GM12873 (cell line): Measurements from ENCODE around the gene RNF224.

Source experiments
- TF ChIP-seq, protein P1 (sequence below): IDR thresholded peaks from 2 replicates; pipeline ENCODE4 v1.5.1; 2012; ENCODE audit warnings: low read depth, mild to moderate bottlenecking, moderate library complexity, low read length, control low read depth; ENCODE audit not compliant: insufficient read depth; ENCODE audit errors: missing control alignments

Gene RNF224

GRCh38 chr9:137265496-137266161 lies 38.3 kb downstream of the RNF224 start:
- TF ChIP-seq, protein P1, sequence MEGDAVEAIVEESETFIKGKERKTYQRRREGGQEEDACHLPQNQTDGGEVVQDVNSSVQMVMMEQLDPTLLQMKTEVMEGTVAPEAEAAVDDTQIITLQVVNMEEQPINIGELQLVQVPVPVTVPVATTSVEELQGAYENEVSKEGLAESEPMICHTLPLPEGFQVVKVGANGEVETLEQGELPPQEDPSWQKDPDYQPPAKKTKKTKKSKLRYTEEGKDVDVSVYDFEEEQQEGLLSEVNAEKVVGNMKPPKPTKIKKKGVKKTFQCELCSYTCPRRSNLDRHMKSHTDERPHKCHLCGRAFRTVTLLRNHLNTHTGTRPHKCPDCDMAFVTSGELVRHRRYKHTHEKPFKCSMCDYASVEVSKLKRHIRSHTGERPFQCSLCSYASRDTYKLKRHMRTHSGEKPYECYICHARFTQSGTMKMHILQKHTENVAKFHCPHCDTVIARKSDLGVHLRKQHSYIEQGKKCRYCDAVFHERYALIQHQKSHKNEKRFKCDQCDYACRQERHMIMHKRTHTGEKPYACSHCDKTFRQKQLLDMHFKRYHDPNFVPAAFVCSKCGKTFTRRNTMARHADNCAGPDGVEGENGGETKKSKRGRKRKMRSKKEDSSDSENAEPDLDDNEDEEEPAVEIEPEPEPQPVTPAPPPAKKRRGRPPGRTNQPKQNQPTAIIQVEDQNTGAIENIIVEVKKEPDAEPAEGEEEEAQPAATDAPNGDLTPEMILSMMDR, result no peak

GRCh38 chr9:137266162-137266527 lies 38.8 kb downstream of the RNF224 start:
- TF ChIP-seq, protein P1, result no peak

DNA sequence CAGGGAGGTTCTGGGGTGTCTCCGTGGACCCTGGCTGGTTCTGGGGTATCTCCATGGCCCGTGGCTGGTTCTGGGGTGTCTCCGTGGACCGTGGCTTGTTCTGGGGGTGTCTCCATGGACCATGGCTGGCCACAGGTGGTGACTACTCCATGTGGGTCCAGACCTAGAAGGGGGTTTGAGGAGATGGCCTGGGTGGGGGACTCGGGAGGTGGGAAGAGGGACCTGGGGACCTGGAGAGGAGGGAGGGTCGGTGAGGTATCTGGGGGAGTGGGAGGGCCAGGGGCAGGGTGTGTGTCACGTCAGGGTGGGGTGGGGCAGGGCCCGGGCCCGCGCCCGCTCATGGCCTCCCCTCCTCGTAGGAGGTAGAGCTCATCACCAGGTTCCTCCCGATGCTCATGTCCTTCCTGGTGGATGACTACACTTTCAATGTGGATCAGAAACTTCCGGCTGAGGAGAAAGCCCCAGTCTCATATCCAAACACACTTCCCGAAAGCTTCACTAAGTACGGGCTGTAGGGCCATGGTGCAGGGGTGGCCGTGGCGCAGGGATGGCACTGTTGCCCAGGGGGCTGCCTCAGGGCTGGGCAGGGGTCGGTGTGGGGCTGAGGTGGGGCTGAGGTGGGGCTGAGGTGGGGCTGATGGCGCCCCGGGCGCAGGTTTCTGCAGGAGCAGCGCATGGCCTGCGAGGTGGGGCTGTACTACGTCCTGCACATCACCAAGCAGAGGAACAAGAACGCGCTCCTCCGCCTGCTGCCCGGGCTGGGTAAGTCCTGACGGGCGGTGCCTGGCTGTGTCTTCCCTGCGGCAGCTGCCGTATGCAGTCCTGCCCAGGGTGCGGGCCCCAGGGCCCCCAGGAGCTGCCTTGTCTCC lies 39.5 kb downstream of the RNF224 start:
- TF ChIP-seq, protein P1, result no peak

DNA sequence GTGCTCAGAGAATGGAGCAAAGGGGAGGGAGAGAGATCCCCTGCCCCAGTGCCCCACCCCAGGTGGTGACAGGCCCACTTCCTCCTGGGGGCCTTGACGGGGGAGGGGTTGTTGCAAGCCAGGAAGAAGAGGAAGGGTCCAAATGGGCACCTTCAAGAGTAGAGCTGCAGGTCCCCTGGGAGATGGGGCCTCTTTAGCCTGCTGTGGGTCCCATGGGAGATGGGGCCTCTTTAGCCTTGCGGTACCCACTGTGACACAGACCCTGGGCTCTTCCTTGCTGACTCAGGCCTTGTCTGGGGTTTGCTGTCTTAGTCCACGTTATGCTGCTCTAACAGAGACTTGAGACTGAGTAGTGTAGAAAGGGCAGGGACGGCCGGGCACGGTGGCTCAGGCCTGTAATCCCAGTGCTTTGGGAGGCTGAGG lies 40.6 kb downstream of the RNF224 start:
- TF ChIP-seq, protein P1, result no peak

GRCh38 chr9:137268538-137269201 lies 41.4 kb downstream of the RNF224 start:
- TF ChIP-seq, protein P1, result no peak

DNA sequence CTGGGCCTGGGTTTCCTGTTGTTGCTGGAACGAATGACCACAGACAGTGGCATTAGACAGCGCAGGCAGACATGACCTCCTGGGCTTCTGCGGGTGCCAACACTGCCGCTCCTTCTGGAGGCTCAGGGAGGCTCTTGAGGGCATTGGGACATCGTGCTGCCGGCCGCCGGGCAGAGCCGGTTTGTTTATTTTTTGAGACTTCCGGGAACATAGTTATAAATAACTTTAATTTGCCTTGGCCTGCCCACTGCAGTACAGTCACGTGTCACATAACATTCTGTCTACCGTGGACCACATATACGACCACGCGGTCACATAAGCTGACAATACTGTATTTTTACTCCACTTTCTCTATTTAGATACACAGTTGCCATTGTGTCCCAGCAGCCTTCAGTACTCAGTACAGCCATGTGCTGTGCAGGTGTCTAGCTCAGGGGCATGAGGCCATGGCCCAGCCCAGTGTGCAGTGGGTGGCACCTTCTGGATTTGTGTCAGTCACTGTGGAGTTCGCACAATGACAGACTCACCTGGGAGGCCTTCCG lies 42.0 kb downstream of the RNF224 start:
- TF ChIP-seq, protein P1, result no peak
